ENCODE measurements around the gene ARRDC4.
A peak's percentile ranks its signal among the peaks of the same experiment; 100 is the strongest.

Gene ARRDC4

GRCh38 chr15:97972366-97972765 lies 11.9 kb downstream of the ARRDC4 start:
- no peak overlapping the region for H3K4me3 ChIP-seq (ENCODE audit: control insufficient read depth, low read depth, low read length)
- no peak for DNase-seq (ENCODE audit: low read depth)
- no peak for TF ChIP-seq CTCF (conservative IDR thresholded peaks at IDR 0.05; ENCODE audit: control insufficient read depth, insufficient read depth, low read depth, low read length)

DNA sequence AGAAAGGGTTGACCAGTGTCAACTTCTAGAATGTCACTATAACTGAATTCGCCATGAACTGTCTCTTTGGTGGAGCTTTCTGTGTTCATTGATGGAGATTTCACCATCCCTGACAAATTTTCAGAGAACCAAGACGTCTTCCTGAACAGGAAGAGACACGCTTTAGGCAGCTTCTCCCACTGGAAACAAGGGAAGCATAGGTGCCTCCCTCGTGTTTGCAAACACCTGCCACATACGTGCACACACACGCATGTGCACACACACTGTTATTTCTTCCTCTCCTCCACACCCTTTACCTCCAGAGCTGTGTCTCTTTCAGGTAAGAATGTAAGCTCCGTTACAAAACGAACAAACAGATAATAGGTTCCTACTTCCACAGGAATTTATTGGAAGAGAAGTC lies 15.6 kb downstream of the ARRDC4 start:
- no peak for TF ChIP-seq CTCF (conservative IDR thresholded peaks at IDR 0.05; ENCODE audit: control insufficient read depth, insufficient read depth, low read depth, low read length)

DNA sequence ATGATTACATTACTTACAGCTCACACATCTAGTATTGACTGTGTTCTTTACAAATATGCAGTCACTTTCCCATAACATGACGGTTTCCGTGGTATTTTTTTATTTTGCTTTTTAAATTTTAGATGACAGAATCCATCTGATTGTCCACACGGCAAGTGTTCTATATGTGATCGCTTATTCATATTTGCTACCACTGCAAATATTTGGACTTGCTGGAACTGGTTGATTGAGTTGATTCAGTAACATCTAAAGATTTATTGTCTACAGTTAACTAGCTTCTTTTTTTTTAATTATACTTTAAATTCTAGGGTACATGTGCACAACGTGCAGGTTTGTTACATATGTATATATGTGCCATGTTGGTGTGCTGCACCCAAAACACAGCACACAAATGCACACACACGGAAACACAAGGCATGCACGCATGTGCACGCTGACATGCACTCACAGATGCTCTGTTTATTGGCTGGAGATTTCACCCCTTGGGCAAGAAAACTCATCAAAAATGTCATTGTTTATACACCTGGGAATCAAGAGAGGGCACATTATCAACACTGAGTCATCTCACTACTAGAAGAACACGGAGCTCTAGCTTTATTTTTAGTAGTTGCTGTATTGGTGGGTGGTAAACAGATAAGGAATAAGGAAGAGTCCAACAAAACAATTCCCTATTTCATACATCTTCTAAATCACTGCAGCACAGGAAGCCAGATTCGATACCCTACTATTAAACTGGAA lies 16.4 kb downstream of the ARRDC4 start:
- no peak for DNase-seq (ENCODE audit: low read depth)
- TF ChIP-seq CTCF (conservative IDR thresholded peaks at IDR 0.05; ENCODE audit: control insufficient read depth, insufficient read depth, low read depth, low read length): no peak
- H3K4me3 ChIP-seq (ENCODE audit: control insufficient read depth, low read depth, low read length): no peak overlapping the region

More for the DNA sequence above, 15.6 kb downstream of the ARRDC4 start:
- no peak for DNase-seq (ENCODE audit: low read depth)
- no peak overlapping the region for H3K4me3 ChIP-seq (ENCODE audit: control insufficient read depth, low read depth, low read length)

- H3K4me3 ChIP-seq (ENCODE audit: control insufficient read depth, low read depth, low read length): no peak overlapping the region
- no peak for TF ChIP-seq CTCF (conservative IDR thresholded peaks at IDR 0.05; ENCODE audit: control insufficient read depth, insufficient read depth, low read depth, low read length)
- DNase-seq (ENCODE audit: low read depth): no peak
Observed at GRCh38 chr15:97977734-97978133, 17.2 kb downstream of the ARRDC4 start.

- peak; percentile 54 for DNase-seq (ENCODE audit: low read depth)
- no peak for TF ChIP-seq CTCF (conservative IDR thresholded peaks at IDR 0.05; ENCODE audit: control insufficient read depth, insufficient read depth, low read depth, low read length)
Observed at GRCh38 chr15:97978401-97979139, 18.1 kb downstream of the ARRDC4 start.

DNA sequence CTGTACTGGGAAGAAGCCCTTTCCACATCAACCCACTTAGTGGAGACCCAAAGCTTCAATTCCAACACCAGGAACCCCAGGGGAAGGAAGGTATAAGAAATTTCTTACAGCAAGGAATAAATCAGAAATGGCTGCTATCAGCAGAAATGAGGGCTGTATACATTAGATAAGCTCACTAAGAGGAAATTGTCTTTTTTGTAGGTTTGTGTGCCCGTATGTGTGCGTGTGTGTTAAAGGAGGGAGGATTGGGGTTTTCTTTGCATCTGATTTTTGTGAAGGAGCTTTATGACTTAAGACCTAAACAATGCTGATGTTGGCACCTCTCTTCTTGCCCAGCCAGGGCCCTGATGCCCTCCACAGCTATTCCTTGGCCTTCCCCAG lies 18.6 kb downstream of the ARRDC4 start:
- TF ChIP-seq CTCF (conservative IDR thresholded peaks at IDR 0.05; ENCODE audit: control insufficient read depth, insufficient read depth, low read depth, low read length): no peak
- no peak for DNase-seq (ENCODE audit: low read depth)
- H3K4me3 ChIP-seq (ENCODE audit: control insufficient read depth, low read depth, low read length): no peak overlapping the region

More at GRCh38 chr15:97978401-97979139, 18.1 kb downstream of the ARRDC4 start:
- no peak overlapping the region for H3K4me3 ChIP-seq (ENCODE audit: control insufficient read depth, low read depth, low read length)
